SK-N-SH treated with all-trans-retinoic acid at 6 μM for 48 hours (cell line): ENCODE measurements around the gene GUCY1A2.

Experiments used
- ARNTL ChIP-seq: fragments of 450-650 bp; formaldehyde crosslinking; IDR thresholded peaks from 2 replicates; pipeline ENCODE4 v1.5.0; 2020; ENCODE audit warnings: low read depth, mild to moderate bottlenecking, moderate library complexity, borderline replicate concordance
- CREB5 ChIP-seq: fragments of 250-450 bp; sonication (Bioruptor Pico); IDR thresholded peaks from 2 replicates; pipeline ENCODE4 v1.5.1; 2020; ENCODE audit warnings: low read depth, mild to moderate bottlenecking, moderate library complexity
- ESRRG ChIP-seq: fragments of 250-450 bp; sonication (Bioruptor Pico); IDR thresholded peaks from 2 replicates; pipeline ENCODE4 v1.6.1; 2021; ENCODE audit warnings: mild to moderate bottlenecking
- GLIS3 ChIP-seq: fragments of 250-450 bp; sonication (Bioruptor Pico); IDR thresholded peaks from 2 replicates; pipeline ENCODE4 v1.5.0; 2020; ENCODE audit warnings: mild to moderate bottlenecking, moderate library complexity
- PATZ1 ChIP-seq: fragments of 250-450 bp; sonication (Bioruptor Pico); IDR thresholded peaks from 2 replicates; pipeline ENCODE4 v1.8.0; 2020; ENCODE audit warnings: mild to moderate bottlenecking, moderate library complexity, borderline replicate concordance
- POU6F1 ChIP-seq: fragments of 250-450 bp; sonication (Bioruptor Pico); IDR thresholded peaks from 2 replicates; pipeline ENCODE4 v1.8.0; 2021; ENCODE audit warnings: low read depth, mild to moderate bottlenecking, moderate library complexity, borderline replicate concordance
- RARB ChIP-seq: fragments of 250-450 bp; sonication (Bioruptor Pico); IDR thresholded peaks from 2 replicates; pipeline ENCODE4 v1.8.0; 2021; ENCODE audit warnings: mild to moderate bottlenecking, moderate library complexity
- SNAI2 ChIP-seq: fragments of 250-450 bp; sonication (Bioruptor Pico); IDR thresholded peaks from 2 replicates; pipeline ENCODE4 v1.5.0; 2020; ENCODE audit warnings: mild to moderate bottlenecking, moderate library complexity
- TOX ChIP-seq: fragments of 250-450 bp; sonication (Bioruptor Pico); IDR thresholded peaks from 2 replicates; pipeline ENCODE4 v1.8.0; 2021; ENCODE audit warnings: mild to moderate bottlenecking, moderate library complexity, borderline replicate concordance
- ZFP3 ChIP-seq: fragments of 250-450 bp; sonication (Bioruptor Pico); IDR thresholded peaks from 2 replicates; pipeline ENCODE4 v1.5.0; 2020; ENCODE audit warnings: mild to moderate bottlenecking, moderate library complexity
- ZNF70 ChIP-seq: fragments of 450-650 bp; formaldehyde crosslinking; IDR thresholded peaks from 2 replicates; pipeline ENCODE4 v1.5.0; 2020; ENCODE audit warnings: mild to moderate bottlenecking, moderate library complexity
- TF ChIP-seq, protein P1 (sequence below): fragments of 250-450 bp; sonication (Bioruptor Pico); IDR thresholded peaks from 2 replicates; pipeline ENCODE4 v1.5.0; 2020; ENCODE audit warnings: mild to moderate bottlenecking, moderate library complexity
- TF ChIP-seq, protein P2 (sequence below): fragments of 250-450 bp; sonication (Bioruptor Pico); IDR thresholded peaks from 2 replicates; pipeline ENCODE4 v1.5.1; 2021; ENCODE audit warnings: mild to moderate bottlenecking, moderate library complexity

GRCh38 chr11:106957030-106957482 lies 61.2 kb downstream of the GUCY1A2 start:
- TF ChIP-seq, protein P1, sequence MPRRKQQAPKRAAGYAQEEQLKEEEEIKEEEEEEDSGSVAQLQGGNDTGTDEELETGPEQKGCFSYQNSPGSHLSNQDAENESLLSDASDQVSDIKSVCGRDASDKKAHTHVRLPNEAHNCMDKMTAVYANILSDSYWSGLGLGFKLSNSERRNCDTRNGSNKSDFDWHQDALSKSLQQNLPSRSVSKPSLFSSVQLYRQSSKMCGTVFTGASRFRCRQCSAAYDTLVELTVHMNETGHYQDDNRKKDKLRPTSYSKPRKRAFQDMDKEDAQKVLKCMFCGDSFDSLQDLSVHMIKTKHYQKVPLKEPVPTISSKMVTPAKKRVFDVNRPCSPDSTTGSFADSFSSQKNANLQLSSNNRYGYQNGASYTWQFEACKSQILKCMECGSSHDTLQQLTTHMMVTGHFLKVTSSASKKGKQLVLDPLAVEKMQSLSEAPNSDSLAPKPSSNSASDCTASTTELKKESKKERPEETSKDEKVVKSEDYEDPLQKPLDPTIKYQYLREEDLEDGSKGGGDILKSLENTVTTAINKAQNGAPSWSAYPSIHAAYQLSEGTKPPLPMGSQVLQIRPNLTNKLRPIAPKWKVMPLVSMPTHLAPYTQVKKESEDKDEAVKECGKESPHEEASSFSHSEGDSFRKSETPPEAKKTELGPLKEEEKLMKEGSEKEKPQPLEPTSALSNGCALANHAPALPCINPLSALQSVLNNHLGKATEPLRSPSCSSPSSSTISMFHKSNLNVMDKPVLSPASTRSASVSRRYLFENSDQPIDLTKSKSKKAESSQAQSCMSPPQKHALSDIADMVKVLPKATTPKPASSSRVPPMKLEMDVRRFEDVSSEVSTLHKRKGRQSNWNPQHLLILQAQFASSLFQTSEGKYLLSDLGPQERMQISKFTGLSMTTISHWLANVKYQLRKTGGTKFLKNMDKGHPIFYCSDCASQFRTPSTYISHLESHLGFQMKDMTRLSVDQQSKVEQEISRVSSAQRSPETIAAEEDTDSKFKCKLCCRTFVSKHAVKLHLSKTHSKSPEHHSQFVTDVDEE, result no peak
- TF ChIP-seq ESRRG, result no peak
- no peak for TF ChIP-seq TOX
- no peak for TF ChIP-seq POU6F1 (CRISPR knock-in tag)
- TF ChIP-seq ZFP3 (CRISPR knock-in tag), result no peak
- no peak for TF ChIP-seq ZNF70 (CRISPR knock-in tag)
- no peak for TF ChIP-seq PATZ1 (CRISPR knock-in tag)
- no peak for TF ChIP-seq ARNTL
- TF ChIP-seq SNAI2 (CRISPR knock-in tag), result no peak
- TF ChIP-seq CREB5 (CRISPR knock-in tag), result no peak
- no peak for TF ChIP-seq GLIS3 (CRISPR knock-in tag)
- TF ChIP-seq RARB (CRISPR knock-in tag), result no peak
- TF ChIP-seq, protein P2, sequence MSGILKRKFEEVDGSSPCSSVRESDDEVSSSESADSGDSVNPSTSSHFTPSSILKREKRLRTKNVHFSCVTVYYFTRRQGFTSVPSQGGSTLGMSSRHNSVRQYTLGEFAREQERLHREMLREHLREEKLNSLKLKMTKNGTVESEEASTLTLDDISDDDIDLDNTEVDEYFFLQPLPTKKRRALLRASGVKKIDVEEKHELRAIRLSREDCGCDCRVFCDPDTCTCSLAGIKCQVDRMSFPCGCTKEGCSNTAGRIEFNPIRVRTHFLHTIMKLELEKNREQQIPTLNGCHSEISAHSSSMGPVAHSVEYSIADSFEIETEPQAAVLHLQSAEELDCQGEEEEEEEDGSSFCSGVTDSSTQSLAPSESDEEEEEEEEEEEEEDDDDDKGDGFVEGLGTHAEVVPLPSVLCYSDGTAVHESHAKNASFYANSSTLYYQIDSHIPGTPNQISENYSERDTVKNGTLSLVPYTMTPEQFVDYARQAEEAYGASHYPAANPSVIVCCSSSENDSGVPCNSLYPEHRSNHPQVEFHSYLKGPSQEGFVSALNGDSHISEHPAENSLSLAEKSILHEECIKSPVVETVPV (CRISPR knock-in tag), result no peak
